AG04450 (cell line): ENCODE results near the gene KATNAL1. TPM values are rescaled to one million over a fixed set of nuclear protein-coding genes. Genes with fewer than 3 reads are reported as not detected.

Experiments used
- CTCF ChIA-PET: fragments of 300-600, 350-600 bp; formaldehyde crosslinking; extraction: SDS; loops from one replicate; lab custom pipeline; 2022; ENCODE audit warnings: antibody characterized with exemption, inconsistent platforms; lab: Charles Lee
- POLR2A ChIA-PET: fragments of 350-600 bp; formaldehyde crosslinking; extraction: SDS; loops from one replicate; lab custom pipeline; 2021; ENCODE audit warnings: antibody characterized with exemption, inconsistent platforms; lab: Yijun Ruan, JAX
- DNase-seq: peaks from one replicate; pipeline ENCODE4 v3.0.0-alpha.2; 2011; ENCODE audit warnings: low read depth, low spot score
- H3K27ac ChIP-seq: one replicate; pipeline ENCODE4 v1.5.1; 2012; ENCODE audit warnings: low read depth, low read length, control low read depth
- H3K27me3 ChIP-seq: one replicate; pipeline ENCODE4 v1.6.0; 2012; ENCODE audit warnings: low read length; ENCODE audit not compliant: control insufficient read depth, insufficient read depth
- H3K4me3 ChIP-seq: 2 replicates; pipeline ENCODE4 v1.5.1; 2011; ENCODE audit warnings: mild to moderate bottlenecking, low read depth, low read length, control low read depth
- H3K9me3 ChIP-seq: 2 replicates; pipeline ENCODE4 v1.5.1; 2012; ENCODE audit warnings: low read length; ENCODE audit not compliant: control insufficient read depth, insufficient read depth
- CTCF ChIP-seq: IDR thresholded peaks from 2 replicates; pipeline ENCODE4 v1.5.1; 2011; ENCODE audit warnings: low read depth, low read length, control low read depth, inconsistent platforms
- polyA plus RNA-seq: library from polyadenylated mRNA; depleted of rRNA; stranded (reverse); fragments of >200 nt; gene quantifications from 2 replicates; pipeline ENCODE4 v1.2.3, GENCODE V29; 2011

The KATNAL1 gene
- polyA plus RNA-seq, 1 experiment = 12.6 TPM

GRCh38 chr13:30301827-30302226 lies 5.5 kb downstream of the KATNAL1 start:
- Histone ChIP-seq H3K4me3 (no peak overlapping the region), H3K27me3 (no peaks in the 10 kb centered on the region), H3K9me3 (no peaks in the 10 kb centered on the region), H3K27ac (peak overlapping the region; percentile 2)
- CTCF ChIA-PET = no interaction called here
- DNase-seq = no peak
- POLR2A ChIA-PET = interaction anchor here (0.6 kb wide), 1 partner anchor 202 kb away, joined by 3 read pairs; no protein-coding TSS in a partner anchor
- no peak for TF ChIP-seq CTCF

GRCh38 chr13:30300596-30300995 lies 6.8 kb downstream of the KATNAL1 start:
- ChIA-PET POLR2A (no interaction called here), CTCF (no interaction called here)
- H3K27me3 ChIP-seq = no peaks in the 10 kb centered on the region
- no peak for TF ChIP-seq CTCF
- DNase-seq = no peak
- no peak overlapping the region for H3K4me3 ChIP-seq
- no peak overlapping the region for H3K27ac ChIP-seq
- no peaks in the 10 kb centered on the region for H3K9me3 ChIP-seq

- H3K4me3 ChIP-seq = no peak overlapping the region
- POLR2A ChIA-PET = no interaction called here
- no peaks in the 10 kb centered on the region for H3K27me3 ChIP-seq
- H3K9me3 ChIP-seq = no peaks in the 10 kb centered on the region
- CTCF ChIA-PET = interaction anchor here (0.5 to 1.2 kb wide), 2 partner anchors 94 to 167 kb away, joined by 3 to 7 read pairs; no protein-coding TSS in a partner anchor
- no peak for TF ChIP-seq CTCF
- H3K27ac ChIP-seq = no peak overlapping the region
- DNase-seq = no peak
Observed at GRCh38 chr13:30299786-30300185, 7.6 kb downstream of the KATNAL1 start.

GRCh38 chr13:30295116-30295515 lies 12.2 kb downstream of the KATNAL1 start:
- no peak for DNase-seq
- ChIA-PET CTCF (no interaction called here), POLR2A (no interaction called here)
- no peak overlapping the region for H3K4me3 ChIP-seq
- H3K9me3 ChIP-seq = no peaks in the 10 kb centered on the region
- H3K27ac ChIP-seq = no peak overlapping the region
- TF ChIP-seq CTCF = no peak
- no peaks in the 10 kb centered on the region for H3K27me3 ChIP-seq

GRCh38 chr13:30294004-30294403 lies 13.3 kb downstream of the KATNAL1 start:
- POLR2A ChIA-PET = no interaction called here
- H3K27me3 ChIP-seq = no peaks in the 10 kb centered on the region
- no peak for DNase-seq
- no peaks in the 10 kb centered on the region for H3K9me3 ChIP-seq
- H3K27ac ChIP-seq = no peak overlapping the region
- no peak for TF ChIP-seq CTCF
- CTCF ChIA-PET = no interaction called here
- no peak overlapping the region for H3K4me3 ChIP-seq
